Measurements from ENCODE around the gene CDH23. TPM values are rescaled to one million over a fixed set of nuclear protein-coding genes. Genes with fewer than 3 reads are reported as not detected.

The CDH23 gene
- total and polyA plus RNA-seq, 8 donors: 1.8 to 22.8 (median 3.0) TPM

- H3K9me3 ChIP-seq: no peaks in the 10 kb centered on the region
- no peaks in the 10 kb centered on the region for H3K27me3 ChIP-seq
- intact Hi-C loops (cut with DNase I): no loop called here
- ATAC-seq: no peak
- peaks cover 15 to 97% of the 10 kb centered on the region in 2 donors for H3K4me1 ChIP-seq
- H3K4me3 ChIP-seq: no peak overlapping the region
- peak in 1 of 4 donors; percentile 58 for DNase-seq
- TF ChIP-seq CTCF (IDR thresholded peaks at IDR 0.05): no peak
- H3K27ac ChIP-seq: peak overlapping the region in 1 of 2 donors; percentile 37
- H3K36me3 ChIP-seq: peaks cover 4 to 78% of the 10 kb centered on the region in 2 donors
Measured at GRCh38 chr10:71833451-71834342, 437.0 kb downstream of the CDH23 start.

- H3K4me1 ChIP-seq: peaks cover 20 to 98% of the 10 kb centered on the region in 2 donors
- H3K27me3 ChIP-seq: no peaks in the 10 kb centered on the region
- no peak for TF ChIP-seq CTCF (IDR thresholded peaks at IDR 0.05)
- DNase-seq (no peak), ATAC-seq (no peak)
- H3K4me3 ChIP-seq: no peak overlapping the region
- H3K9me3 ChIP-seq: no peaks in the 10 kb centered on the region
- no peak overlapping the region for H3K27ac ChIP-seq
- H3K36me3 ChIP-seq: peaks cover 4 to 75% of the 10 kb centered on the region in 2 donors
- intact Hi-C loops (cut with DNase I): no loop called here
Measured at GRCh38 chr10:71834343-71834674, 437.6 kb downstream of the CDH23 start.

GRCh38 chr10:71835671-71836595, 439.2 kb downstream of the CDH23 start:
- intact Hi-C loops (cut with DNase I): no loop called here
- DNase-seq (no peak), ATAC-seq (peak; percentile 7)
- Histone ChIP-seq H3K4me3 (no peak overlapping the region), H3K36me3 (peaks cover 4 to 60% of the 10 kb centered on the region in 2 donors), H3K27ac (peak overlapping the region; percentile 36 to 55), H3K27me3 (no peaks in the 10 kb centered on the region), H3K9me3 (no peaks in the 10 kb centered on the region), H3K4me1 (peaks cover 32 to 98% of the 10 kb centered on the region in 2 donors)
- TF ChIP-seq CTCF (IDR thresholded peaks at IDR 0.05): no peak

GRCh38 chr10:71836596-71836974, 439.9 kb downstream of the CDH23 start:
- Histone ChIP-seq H3K4me1 (peaks cover 32 to 98% of the 10 kb centered on the region in 2 donors), H3K9me3 (no peaks in the 10 kb centered on the region), H3K4me3 (no peak overlapping the region), H3K27ac (peak overlapping the region; percentile 36 to 55), H3K27me3 (no peaks in the 10 kb centered on the region), H3K36me3 (peaks cover under 1 to 56% of the 10 kb centered on the region in 2 donors)
- ATAC-seq (peak; percentile 7), DNase-seq (no peak)
- intact Hi-C loops (cut with DNase I): no loop called here
- no peak for TF ChIP-seq CTCF (IDR thresholded peaks at IDR 0.05)
